HG03280 (cell line): ENCODE results near the gene MRPL34.
A peak's percentile ranks its signal among the peaks of the same experiment; 100 is the strongest.
"Not testable (repeated sequence)": the region's sequence is repeated elsewhere in the genome, so short reads cannot be mapped to it uniquely, and the experiment has no call there.

Source experiments
- ATAC-seq: cut with Tn5 transposase; IDR thresholded peaks from one replicate; pipeline ENCODE4 v1.9.1; 2021; ENCODE audit warnings: mild to moderate bottlenecking, moderate library complexity; ENCODE audit not compliant: unreplicated experiment

The MRPL34 gene

GRCh38 chr19:17305517-17306284 is at the start of gene MRPL34:
Gene MRPL34 (plus strand): TSS chr19:17305872. CDS start chr19:17305893, 21 bp downstream.
- ATAC-seq: peak; percentile 68

GRCh38 chr19:17256130-17256529 is 49.5 kb upstream of the MRPL34 start:
- no peak for ATAC-seq

DNA sequence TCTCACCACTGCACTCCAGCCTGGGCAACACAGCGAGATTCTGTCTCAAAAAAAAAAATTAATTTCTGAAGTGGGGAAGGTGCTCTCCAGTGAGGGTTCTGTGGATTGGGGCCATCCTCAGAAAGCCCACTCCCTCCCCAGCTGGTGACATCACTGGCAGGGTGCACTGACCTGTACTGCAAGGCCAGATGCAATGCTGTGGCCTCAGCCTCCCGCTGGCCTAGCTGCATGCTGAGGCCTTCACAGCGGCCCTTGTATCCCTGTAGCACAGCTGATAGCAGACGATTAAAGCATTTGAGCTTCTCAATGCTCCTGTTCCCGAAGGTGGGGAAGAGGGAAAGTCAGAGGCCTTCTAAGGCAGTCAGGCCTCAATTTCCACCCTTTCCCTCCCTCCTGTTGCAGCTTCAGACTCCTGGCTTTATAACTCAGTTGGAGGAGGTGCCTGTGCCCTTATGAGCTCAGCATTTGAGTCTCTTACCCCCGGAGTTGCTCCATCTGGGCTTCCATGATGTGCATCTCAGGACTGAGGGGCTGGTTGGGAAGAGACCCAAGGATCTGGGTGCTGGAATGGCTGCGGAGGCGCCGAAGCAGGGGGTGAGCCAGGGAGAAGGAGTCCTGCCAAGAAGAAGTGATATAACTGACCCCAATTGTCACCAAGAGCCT is 46.4 kb upstream of the MRPL34 start:
- ATAC-seq: no peak

- no peak for ATAC-seq
Measured at GRCh38 chr19:17259934-17260333, 45.7 kb upstream of the MRPL34 start.

DNA sequence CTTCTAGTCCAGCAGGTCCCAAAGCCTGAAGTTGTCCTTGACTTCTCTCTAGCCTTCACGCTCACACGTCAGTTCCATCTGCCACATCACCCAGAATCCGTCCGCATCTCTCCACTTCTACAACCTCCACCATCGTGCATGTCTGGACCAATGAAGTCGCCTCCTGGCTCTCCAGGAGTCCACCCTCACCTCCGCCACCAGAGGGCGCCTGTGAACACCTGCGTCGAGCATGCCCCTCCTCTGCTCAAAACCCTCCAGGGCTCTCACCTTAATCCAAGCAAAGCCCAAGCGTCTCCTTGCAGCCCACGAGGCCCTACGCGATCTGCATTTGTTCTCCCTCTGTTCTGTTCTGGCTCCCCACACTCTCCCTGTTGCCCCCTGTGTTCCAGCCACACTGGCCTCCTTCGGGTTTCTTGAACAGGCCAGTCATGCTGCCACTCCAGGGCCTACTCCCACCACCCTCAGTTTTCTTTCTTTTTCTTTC is 44.8 kb upstream of the MRPL34 start:
- peak; percentile 86 for ATAC-seq

DNA sequence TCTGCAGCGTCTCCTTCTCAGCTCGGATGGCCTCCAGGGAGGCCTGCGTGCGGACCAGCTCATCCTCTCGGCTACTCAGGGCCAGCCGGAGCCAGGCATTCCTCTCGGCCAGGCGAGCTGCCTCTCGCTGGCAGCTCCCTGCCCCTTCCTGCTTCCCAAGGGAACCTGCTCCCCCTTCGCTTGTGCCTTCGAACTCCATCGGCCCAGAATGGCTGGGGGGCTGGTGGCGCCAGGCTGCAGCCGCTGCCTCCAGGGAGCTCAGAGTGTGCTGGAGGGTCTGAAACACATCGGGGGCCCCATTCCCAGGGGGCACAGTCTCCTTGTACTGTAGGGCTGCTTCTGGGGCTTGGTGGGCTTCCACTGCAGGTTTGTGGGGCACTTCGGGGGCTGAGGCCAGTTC is 43.1 kb upstream of the MRPL34 start:
- ATAC-seq: no peak

- no peak for ATAC-seq
Measured at GRCh38 chr19:17263712-17264640, 41.7 kb upstream of the MRPL34 start.

- no peak for ATAC-seq
Measured at GRCh38 chr19:17264641-17264979, 41.1 kb upstream of the MRPL34 start, which contains the start of gene USHBP1. Gene USHBP1 (minus strand): TSS chr19:17264745. CDS start chr19:17264299, 446 bp downstream.

GRCh38 chr19:17266026-17266425 is 39.6 kb upstream of the MRPL34 start:
- no peak for ATAC-seq

- no peak for ATAC-seq
Measured at GRCh38 chr19:17266589-17266974, 39.1 kb upstream of the MRPL34 start.

DNA sequence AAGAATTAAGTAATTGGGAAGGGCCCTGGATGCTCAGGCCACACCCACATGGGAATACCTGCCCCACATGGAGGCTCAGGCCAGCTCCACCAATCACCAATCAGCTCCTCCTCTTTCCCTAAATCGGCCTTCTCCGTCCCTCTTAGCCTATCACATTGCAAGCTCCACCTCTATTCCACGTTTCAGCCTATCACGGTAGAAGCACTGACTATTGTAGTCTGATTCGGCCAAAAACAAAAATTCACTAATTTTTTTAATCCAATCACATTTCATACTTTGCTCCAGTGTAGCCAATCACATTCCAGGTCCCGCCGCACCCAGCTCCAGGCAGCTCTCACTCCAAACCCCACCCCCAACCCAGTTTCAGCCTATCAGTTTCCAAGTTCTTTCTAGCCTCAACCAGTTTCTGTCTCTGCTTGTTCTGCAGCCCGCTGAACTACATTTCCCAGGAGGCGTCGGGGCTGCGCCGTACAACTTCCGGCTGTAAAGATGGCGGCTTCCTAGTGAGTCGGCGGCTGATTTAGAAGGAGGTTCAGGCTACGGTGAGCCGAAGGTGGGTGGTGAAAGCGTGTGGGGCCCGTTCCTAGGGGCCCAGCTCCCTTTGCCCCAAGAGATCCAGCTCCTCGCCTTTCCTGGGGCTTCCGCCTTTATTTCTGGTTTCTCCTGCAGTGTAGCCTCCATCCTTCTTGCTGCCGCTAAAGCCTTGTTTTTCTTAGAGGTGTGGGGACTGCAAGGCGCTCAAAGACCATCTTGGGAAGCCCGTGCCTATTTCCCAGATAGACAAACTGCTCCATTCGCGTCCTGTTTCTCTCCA is 38.5 kb upstream of the MRPL34 start, which contains the start of gene BABAM1:
Gene BABAM1, plus strand, starts transcription at position 469 of the 814 bp plus-strand sequence. CDS start 1,364 bp downstream, outside the sequence.
- ATAC-seq: peak; percentile 92

DNA sequence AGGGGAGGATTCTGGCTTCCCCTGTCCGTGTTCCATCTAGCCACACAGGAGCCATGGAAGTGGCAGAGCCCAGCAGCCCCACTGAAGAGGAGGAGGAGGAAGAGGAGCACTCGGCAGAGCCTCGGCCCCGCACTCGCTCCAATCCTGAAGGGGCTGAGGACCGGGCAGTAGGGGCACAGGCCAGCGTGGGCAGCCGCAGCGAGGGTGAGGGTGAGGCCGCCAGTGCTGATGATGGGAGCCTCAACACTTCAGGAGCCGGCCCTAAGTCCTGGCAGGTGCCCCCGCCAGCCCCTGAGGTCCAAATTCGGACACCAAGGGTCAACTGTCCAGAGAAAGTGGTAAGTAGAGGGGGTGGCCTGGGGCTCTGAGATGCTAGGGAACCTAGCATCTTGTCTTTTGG is 36.9 kb upstream of the MRPL34 start:
- no peak for ATAC-seq

DNA sequence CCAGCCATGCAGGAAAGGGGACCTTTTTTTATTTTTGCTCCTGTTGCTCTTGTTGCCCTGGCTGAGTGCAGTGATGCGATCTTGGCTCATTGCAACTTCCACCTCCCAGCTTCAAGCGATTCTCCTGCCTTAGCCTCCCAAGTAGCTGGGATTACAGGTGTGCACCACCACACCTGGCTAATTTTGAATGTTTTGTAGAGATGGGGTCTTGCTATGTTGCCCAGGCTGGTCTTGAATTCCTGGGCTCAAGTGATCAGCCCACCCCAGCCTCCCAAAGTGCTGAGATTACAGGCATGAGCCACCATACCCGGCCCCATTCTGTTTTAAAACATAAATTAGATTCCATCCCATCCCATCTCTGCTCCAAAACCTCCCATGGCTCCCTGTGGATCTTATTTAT is 30.8 kb upstream of the MRPL34 start:
- ATAC-seq: not testable (repeated sequence)

- no peak for ATAC-seq
Measured at GRCh38 chr19:17275441-17276175, 30.1 kb upstream of the MRPL34 start.

DNA sequence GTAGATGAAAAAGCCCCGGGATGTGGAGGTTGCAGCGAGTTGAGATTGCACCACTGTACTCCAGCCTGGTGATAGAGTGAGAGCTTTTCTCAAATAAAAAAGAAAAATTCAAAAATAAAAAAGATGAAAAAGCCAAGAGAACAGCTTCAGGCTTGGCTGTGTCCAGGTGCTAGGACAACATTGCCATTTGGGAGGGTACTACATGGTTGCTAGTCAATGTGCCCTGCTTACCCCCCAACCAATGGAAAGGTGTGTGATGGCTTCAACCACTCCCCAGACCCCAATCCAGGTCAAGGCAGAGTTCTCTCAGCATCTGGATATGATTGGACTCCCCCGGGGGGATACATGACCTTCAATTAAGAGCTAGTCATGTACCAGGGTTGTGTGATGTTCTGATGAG is 26.2 kb upstream of the MRPL34 start:
- no peak for ATAC-seq

- ATAC-seq: no peak
Measured at GRCh38 chr19:17281391-17282304, 24.0 kb upstream of the MRPL34 start, which contains the start of gene ANKLE1. Gene ANKLE1 (plus strand): TSS chr19:17281901. CDS start chr19:17281921, 20 bp downstream.

- ATAC-seq: no peak
Measured at GRCh38 chr19:17282488-17283125, 23.1 kb upstream of the MRPL34 start.

- ATAC-seq: no peak
Measured at GRCh38 chr19:17283504-17283996, 22.1 kb upstream of the MRPL34 start.
